HFF-Myc (cell line): ENCODE data around the gene RNF115.
"Not testable (repeated sequence)": the region's sequence is repeated elsewhere in the genome, so short reads cannot be mapped to it uniquely, and the experiment has no call there.

Experiments used
- DNase-seq: peaks from one replicate; pipeline ENCODE4 v3.0.0-alpha.2; 2011; ENCODE audit warnings: low read depth; ENCODE audit errors: extremely low read depth
- H3K4me3 ChIP-seq: replicated peaks from 2 replicates; pipeline ENCODE4 v1.5.1; 2011; ENCODE audit warnings: low read depth, mild to moderate bottlenecking, control low read depth, low read length
- TF ChIP-seq, protein P1 (sequence below): IDR thresholded peaks from 2 replicates; pipeline ENCODE4 v1.5.1; 2012; ENCODE audit warnings: mild to moderate bottlenecking, low read depth, low read length, control low read depth; ENCODE audit errors: missing control alignments

Gene RNF115

DNA sequence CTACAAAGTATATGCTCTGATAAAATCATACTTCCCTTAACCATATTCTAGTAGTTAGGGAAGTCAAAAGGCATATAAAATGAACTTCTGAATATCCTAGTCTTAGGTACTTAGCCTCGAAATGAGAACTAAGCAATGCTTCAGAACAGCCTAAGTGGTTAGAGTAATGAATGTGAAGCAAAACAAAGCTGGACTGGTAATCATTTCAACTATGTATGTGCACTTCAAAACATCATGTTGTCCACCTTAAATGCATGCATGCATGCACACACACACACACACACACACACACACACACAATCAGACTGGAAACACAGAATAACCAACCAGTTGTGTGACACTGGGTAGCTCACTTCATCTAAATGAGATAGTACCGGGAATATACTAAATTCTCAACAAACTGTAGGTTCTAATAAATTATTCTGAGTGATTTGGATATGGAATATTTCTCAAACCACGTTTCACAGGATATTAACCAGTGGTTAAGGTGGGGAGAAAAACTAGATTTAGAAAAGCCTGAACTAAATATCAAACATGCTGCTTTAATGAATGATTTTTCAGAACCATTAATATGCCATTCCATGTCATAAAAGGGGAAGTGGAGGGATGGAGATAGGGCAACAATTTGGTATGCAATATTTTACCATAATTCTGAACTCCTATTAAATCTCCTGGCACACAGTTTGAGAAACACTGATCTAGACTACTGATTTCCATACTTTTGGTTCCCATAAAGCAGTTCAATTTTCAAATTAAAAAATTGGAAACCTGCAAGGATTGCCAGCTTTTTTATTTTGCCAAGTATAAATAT is 19.5 kb downstream of the RNF115 start:
- no peak overlapping the region for H3K4me3 ChIP-seq
- TF ChIP-seq, protein P1, sequence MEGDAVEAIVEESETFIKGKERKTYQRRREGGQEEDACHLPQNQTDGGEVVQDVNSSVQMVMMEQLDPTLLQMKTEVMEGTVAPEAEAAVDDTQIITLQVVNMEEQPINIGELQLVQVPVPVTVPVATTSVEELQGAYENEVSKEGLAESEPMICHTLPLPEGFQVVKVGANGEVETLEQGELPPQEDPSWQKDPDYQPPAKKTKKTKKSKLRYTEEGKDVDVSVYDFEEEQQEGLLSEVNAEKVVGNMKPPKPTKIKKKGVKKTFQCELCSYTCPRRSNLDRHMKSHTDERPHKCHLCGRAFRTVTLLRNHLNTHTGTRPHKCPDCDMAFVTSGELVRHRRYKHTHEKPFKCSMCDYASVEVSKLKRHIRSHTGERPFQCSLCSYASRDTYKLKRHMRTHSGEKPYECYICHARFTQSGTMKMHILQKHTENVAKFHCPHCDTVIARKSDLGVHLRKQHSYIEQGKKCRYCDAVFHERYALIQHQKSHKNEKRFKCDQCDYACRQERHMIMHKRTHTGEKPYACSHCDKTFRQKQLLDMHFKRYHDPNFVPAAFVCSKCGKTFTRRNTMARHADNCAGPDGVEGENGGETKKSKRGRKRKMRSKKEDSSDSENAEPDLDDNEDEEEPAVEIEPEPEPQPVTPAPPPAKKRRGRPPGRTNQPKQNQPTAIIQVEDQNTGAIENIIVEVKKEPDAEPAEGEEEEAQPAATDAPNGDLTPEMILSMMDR: no peak
- DNase-seq: no peak

DNA sequence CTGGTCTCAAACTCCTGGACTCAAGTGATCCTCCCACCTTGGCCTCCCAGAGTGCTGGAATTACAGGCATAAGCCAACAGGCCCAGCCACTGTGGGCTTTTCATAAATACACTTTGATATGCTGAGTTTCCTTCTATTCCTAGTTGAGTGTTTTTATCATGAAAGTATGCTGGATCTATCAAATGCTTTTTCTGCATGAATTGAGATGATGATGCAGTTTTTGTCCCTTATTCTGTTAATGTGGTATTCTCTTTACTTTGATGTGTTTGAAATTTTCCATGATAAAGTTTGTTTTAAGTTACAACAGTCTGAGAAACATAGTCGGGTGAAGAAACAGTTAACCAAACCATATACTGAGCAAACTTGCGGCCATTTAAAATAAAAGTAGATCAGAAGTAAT is 24.1 kb downstream of the RNF115 start:
- DNase-seq: no peak
- no peak overlapping the region for H3K4me3 ChIP-seq
- TF ChIP-seq, protein P1: no peak

DNA sequence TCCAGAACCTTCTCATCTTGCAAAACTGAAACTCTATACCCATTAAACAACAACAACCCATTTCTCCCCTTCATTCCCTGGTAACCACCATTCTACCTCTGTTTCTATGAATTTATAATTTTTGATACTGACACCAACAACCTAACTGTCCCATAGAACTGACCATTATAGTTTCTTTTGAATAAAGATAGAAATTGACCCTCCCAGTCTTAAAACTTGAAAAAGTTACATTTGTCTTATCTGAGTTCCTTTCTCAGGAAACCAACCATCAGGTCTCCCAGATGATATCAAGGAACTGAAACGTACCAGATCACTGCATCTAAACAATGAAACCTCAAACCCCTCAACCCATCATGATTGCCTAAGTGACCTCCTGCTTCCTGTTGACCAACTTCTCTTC is 27.1 kb downstream of the RNF115 start:
- no peak for DNase-seq
- H3K4me3 ChIP-seq: no peak overlapping the region
- TF ChIP-seq, protein P1: no peak

DNA sequence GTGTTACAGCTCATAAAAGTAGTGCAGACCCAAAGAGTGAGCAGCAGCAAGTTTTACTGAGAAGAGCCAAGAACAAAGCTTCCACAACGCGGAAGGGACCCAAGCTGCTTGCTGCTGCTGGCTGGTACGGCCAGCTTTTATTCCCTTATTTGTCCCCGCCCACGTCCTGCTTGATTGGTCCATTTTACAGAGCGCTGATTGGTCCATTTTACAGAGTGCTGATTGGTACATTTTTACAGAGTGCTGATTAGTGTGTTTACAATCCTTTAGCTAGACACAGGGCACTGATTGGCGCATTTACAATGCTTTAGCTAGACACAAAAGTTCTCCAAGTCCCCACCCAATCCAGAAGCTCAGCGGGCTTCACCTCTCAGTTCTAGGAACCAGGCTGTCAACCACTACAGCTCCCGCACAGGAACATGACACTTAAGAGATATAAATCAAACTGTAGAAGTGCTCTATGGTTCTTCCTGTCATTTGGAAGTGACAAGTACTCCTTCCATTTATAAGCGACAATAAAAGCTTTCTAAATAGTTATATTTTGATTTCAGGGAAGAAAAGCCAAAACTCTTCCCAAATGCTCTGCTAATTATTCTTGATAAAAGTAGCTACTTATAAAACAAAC is 28.5 kb downstream of the RNF115 start:
- no peak for DNase-seq
- H3K4me3 ChIP-seq: no peak overlapping the region
- TF ChIP-seq, protein P1: no peak

DNA sequence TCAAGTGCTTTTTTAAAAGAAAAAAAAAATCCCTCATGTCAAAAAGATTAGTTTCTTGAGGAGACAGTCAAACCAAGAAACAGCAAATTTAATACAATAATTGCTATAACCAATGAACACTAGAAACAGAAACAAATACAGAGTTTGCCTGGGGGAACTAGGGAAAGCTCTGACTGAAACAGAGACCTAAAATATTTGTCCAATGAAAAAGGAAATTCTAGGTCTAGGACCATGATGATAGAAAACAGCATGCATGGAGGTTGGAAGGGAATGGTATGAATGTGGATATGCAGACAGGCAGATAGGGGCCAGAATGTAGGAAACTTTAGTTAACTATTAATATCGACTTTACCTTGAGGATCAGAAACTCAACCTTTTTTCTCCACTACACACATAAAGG is 31.4 kb downstream of the RNF115 start:
- DNase-seq: no peak
- H3K4me3 ChIP-seq: no peak overlapping the region
- TF ChIP-seq, protein P1: no peak

DNA sequence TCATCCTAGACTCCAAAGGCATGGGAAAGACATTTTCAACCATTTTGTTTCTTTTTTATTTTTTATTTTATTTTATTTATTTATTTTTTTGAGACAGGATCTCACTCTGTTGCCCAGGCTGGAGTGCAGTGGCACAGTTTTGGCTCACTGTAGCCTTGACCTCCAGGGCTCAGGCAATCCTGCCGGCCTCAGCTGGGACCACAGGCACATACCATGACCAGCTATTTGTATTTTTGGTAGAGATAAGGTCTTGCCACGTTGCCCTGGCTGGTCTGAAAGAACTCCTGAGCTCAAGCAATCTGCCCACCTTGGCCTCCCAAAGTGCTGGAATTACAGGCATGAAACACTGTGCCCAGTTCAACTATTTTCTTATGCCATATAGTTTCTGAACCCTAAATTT is 32.0 kb downstream of the RNF115 start:
- H3K4me3 ChIP-seq, DNase-seq: not testable (repeated sequence)

DNA sequence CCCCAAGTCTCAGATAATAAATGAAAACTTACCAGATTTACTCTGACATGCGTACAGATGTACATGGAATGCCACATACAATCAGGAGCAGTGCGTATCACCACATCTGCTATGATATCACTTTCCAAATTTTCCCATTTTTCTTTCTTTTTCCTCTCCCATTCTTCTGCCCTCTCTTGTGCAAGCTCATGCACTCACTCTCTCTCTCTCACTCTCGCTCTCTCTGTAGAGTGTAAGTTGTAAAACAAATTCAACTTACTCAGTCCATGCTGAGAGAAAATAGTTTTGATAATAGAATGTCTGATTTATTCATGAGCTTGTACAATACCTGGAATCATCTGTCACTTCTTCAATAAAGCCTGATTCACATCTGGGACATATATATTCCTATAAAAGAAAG is 35.3 kb downstream of the RNF115 start:
- TF ChIP-seq, protein P1: no peak
- H3K4me3 ChIP-seq: no peak overlapping the region
- no peak for DNase-seq
